Vagina (tissue), 2 donors: ENCODE data around the gene BTD.

Experiments used
- CTCF ChIP-seq, 3 experiments: fragments of 450-650 bp in 2 of 3; fragments of 200-600 bp in 1 of 3; sonication (generic) in 1 of 3; IDR thresholded peaks; one replicate each; pipeline ENCODE4 v1.5.1; 2017 to 2019; ENCODE audit warnings: antibody characterized with exemption in 3 of 3, mild to moderate bottlenecking in 2 of 3, moderate library complexity in 2 of 3
- POLR2AphosphoS5 ChIP-seq, 2 donors: sonication (generic); formaldehyde crosslinking; IDR thresholded peaks; one replicate each; pipeline ENCODE4 v1.9.0; 2017; ENCODE audit warnings: antibody characterized with exemption in 2 of 2, mild to moderate bottlenecking in 2 of 2, low read depth in 1 of 2; ENCODE audit not compliant: insufficient read depth in 1 of 2

- TF ChIP-seq CTCF (IDR thresholded peaks at IDR 0.05) (no peak), POLR2AphosphoS5 (IDR thresholded peaks at IDR 0.05; ENCODE audit: insufficient read depth in 1 of 2, low read depth in 1 of 2) (no peak)
These were observed 64.7 kb downstream of the BTD start for GRCh38 chr3:15666277-15666676.
